HG03439 (cell line): ENCODE measurements around the gene COQ8A.
A peak's percentile ranks its signal among the peaks of the same experiment; 100 is the strongest.
"Not testable (repeated sequence)": the region's sequence is repeated elsewhere in the genome, so short reads cannot be mapped to it uniquely, and the experiment has no call there.

Experiments used
- ATAC-seq: cut with Tn5 transposase; IDR thresholded peaks from one replicate; pipeline ENCODE4 v1.9.1; 2021; ENCODE audit warnings: mild to moderate bottlenecking, moderate library complexity; ENCODE audit not compliant: unreplicated experiment

The COQ8A gene

GRCh38 chr1:226920446-226920894, 19.6 kb upstream of the COQ8A start:
- no peak for ATAC-seq

GRCh38 chr1:226921504-226921903, 18.6 kb upstream of the COQ8A start:
- no peak for ATAC-seq

- not testable (repeated sequence) for ATAC-seq
Measured at GRCh38 chr1:226929260-226930111, 10.6 kb upstream of the COQ8A start.

GRCh38 chr1:226934483-226935237, 5.4 kb upstream of the COQ8A start:
- no peak for ATAC-seq

- ATAC-seq, result no peak
Measured at GRCh38 chr1:226937940-226938725, 2.0 kb upstream of the COQ8A start.

- no peak for ATAC-seq
Measured at GRCh38 chr1:226938903-226939437, 1.1 kb upstream of the COQ8A start.

GRCh38 chr1:226939438-226940028, 561 bp upstream of the COQ8A start:
- peak; percentile 40 for ATAC-seq

GRCh38 chr1:226940806-226941067, 643 bp downstream of the COQ8A start:
- ATAC-seq, result no peak

GRCh38 chr1:226942392-226942791, 2.3 kb downstream of the COQ8A start:
- no peak for ATAC-seq

GRCh38 chr1:226943156-226943555, 3.1 kb downstream of the COQ8A start:
- no peak for ATAC-seq

GRCh38 chr1:226943927-226944326, 3.8 kb downstream of the COQ8A start:
- ATAC-seq, result no peak

GRCh38 chr1:226945106-226945857, 5.2 kb downstream of the COQ8A start:
- ATAC-seq, result no peak

GRCh38 chr1:226945858-226946245, 5.8 kb downstream of the COQ8A start:
- ATAC-seq, result no peak

GRCh38 chr1:226946285-226946684, 6.2 kb downstream of the COQ8A start:
- ATAC-seq, result no peak

- ATAC-seq, result no peak
Measured at GRCh38 chr1:226946841-226947240, 6.7 kb downstream of the COQ8A start.

GRCh38 chr1:226948051-226948450, 8.0 kb downstream of the COQ8A start:
- ATAC-seq, result no peak

- no peak for ATAC-seq
Measured at GRCh38 chr1:226948480-226948879, 8.4 kb downstream of the COQ8A start.

- ATAC-seq, result no peak
Measured at GRCh38 chr1:226948996-226949395, 8.9 kb downstream of the COQ8A start.

- ATAC-seq, result no peak
Measured at GRCh38 chr1:226949401-226949800, 9.3 kb downstream of the COQ8A start.

- no peak for ATAC-seq
Measured at GRCh38 chr1:226950316-226950715, 10.2 kb downstream of the COQ8A start.
